Adrenal gland (tissue), 12 donors: ENCODE data around the gene CYBA. TPM values are rescaled to one million over a fixed set of nuclear protein-coding genes. Genes with fewer than 3 reads are reported as not detected.

Experiments
- DNase-seq, 7 donors: peaks; one replicate each; pipeline ENCODE4 v3.0.0-alpha.2; 2019 to 2020
- H3K27ac ChIP-seq, 5 donors: fragments of 200-600 bp; sonication (generic) in 4 of 5; 1 replicate in 3 of 5; 2 replicates in 2 of 5; pipeline versions ENCODE4 v1.5.1 to v1.8.0; 2016 to 2020; ENCODE audit warnings: mild to moderate bottlenecking in 1 of 5
- H3K27me3 ChIP-seq: fragments of 200-600 bp; 2 replicates; pipeline ENCODE4 v1.8.0; 2021
- H3K36me3 ChIP-seq, 2 donors: fragments of 200-600 bp; replicated peaks in 1 of 2; 1 replicate in 1 of 2; 2 replicates in 1 of 2; pipeline versions ENCODE4 v1.5.1 to v1.8.0; 2018 to 2022
- H3K4me1 ChIP-seq, 2 donors: fragments of 200-600 bp; replicated peaks in 1 of 2; 1 replicate in 1 of 2; 2 replicates in 1 of 2; pipeline versions ENCODE4 v1.5.1 to v1.8.0; 2018 to 2021
- H3K4me3 ChIP-seq, 4 donors: fragments of 200-600 bp; sonication (generic) in 3 of 4; one replicate each; pipeline ENCODE4 v1.5.1; 2016 to 2018
- H3K9me3 ChIP-seq, 3 donors: fragments of 200-600 bp; sonication (generic) in 1 of 3; replicated peaks in 1 of 3; 1 replicate in 2 of 3; 2 replicates in 1 of 3; pipeline versions ENCODE4 v1.5.1 to v1.8.0; 2016 to 2021
- POLR2A ChIP-seq, 2 donors: fragments of 450-650 bp; IDR thresholded peaks; one replicate each; pipeline ENCODE4 v1.6.1; 2017; ENCODE audit warnings: antibody characterized with exemption in 2 of 2, mild to moderate bottlenecking in 2 of 2, moderate library complexity in 1 of 2
- WGBS, 4 donors: extraction: QIAGEN DNeasy Blood & Tissue Kit in 2 of 4; methylation state at CpG; one replicate each; pipeline versions ENCODE4 v1.1.5 to v1.1.7; 2013 to 2017; 5-methylcytosine and 5-hydroxymethylcytosine counted together
- intact Hi-C, 2 donors: fragments of 100-400 bp; cut with DNase I; formaldehyde crosslinking; loops; one replicate each; pipeline versions ENCODE4 v1.14.1 to v1.15.0; 2022 to 2023
- polyA plus RNA-seq, 3 donors: library from polyadenylated mRNA; stranded (reverse); fragments of 200-250 nt in 2 of 3; fragments of 350-450 nt in 1 of 3; fragmentation: Illumina TruSeq in 1 of 3; extraction: RNeasy Lipid Tissue Mini Kit (QIAGEN cat#74804) in 1 of 3; gene quantifications; one replicate each; pipeline ENCODE4 v1.2.3, GENCODE V29; 2013 to 2014
- total RNA-seq, 9 donors: library from RNA; depleted of rRNA in 4 of 9; stranded (reverse); fragments of >200 nt in 4 of 9; fragments of 120-200 nt in 1 of 9; fragmentation: NEBNext Ultra II Directional in 1 of 9; extraction: Animal tissue kit (Norgen Biotek cat#: 25700) in 1 of 9; gene quantifications; one replicate each; pipeline versions ENCODE4 v1.1.0 to v1.2.4, GENCODE V29; 2013 to 2023
- TF ChIP-seq, protein P1 (sequence below), 6 experiments: fragments of 450-650 bp in 4 of 6; fragments of 200-600 bp in 2 of 6; sonication (generic) in 1 of 6; IDR thresholded peaks; 1 replicate in 5 of 6; 2 replicates in 1 of 6; pipeline versions ENCODE4 v1.5.1 to v1.8.0; 2016 to 2021; ENCODE audit warnings: antibody characterized with exemption in 6 of 6, mild to moderate bottlenecking in 2 of 6, moderate library complexity in 1 of 6
- donor health status: healthy with polysubstance abuse.
- donor health status: Bipolar disorder and iron deficiency.
- donor health status: DM: yes; HTN: yes; CAD: no.
- donor health status: DM: no; HTN: no; CAD: no.
- donor health status: DM: no; HTN: no; CAD: no.
- donor health status: DM: yes; HTN: yes; CAD: no.

CYBA gene
- total and polyA plus RNA-seq, 12 donors = 19.6 to 374 (median 155) TPM

DNA sequence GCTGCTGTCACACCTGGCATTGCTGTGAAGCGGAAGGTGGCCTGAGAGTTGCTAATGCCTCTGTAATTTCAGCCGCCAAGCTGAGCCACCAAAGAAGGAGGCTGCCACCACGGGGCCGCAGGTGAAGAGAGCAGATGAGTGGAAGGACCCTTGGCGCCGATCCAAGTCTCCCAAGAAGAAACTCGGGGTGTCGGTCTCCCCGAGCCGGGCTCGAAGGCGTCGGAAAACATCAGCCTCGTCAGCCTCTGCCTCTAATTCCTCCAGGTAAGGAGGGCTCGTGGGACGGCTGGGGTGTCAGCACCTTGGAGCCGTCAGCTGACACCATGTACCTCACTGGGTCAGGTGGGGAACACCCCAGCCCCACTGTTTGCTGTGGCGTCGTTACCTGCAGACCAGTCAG, 28.7 kb downstream of the CYBA start:
- intact Hi-C loops = no loop called here
- no peak for TF ChIP-seq POLR2A (IDR thresholded peaks at IDR 0.05)
- TF ChIP-seq, protein P1, sequence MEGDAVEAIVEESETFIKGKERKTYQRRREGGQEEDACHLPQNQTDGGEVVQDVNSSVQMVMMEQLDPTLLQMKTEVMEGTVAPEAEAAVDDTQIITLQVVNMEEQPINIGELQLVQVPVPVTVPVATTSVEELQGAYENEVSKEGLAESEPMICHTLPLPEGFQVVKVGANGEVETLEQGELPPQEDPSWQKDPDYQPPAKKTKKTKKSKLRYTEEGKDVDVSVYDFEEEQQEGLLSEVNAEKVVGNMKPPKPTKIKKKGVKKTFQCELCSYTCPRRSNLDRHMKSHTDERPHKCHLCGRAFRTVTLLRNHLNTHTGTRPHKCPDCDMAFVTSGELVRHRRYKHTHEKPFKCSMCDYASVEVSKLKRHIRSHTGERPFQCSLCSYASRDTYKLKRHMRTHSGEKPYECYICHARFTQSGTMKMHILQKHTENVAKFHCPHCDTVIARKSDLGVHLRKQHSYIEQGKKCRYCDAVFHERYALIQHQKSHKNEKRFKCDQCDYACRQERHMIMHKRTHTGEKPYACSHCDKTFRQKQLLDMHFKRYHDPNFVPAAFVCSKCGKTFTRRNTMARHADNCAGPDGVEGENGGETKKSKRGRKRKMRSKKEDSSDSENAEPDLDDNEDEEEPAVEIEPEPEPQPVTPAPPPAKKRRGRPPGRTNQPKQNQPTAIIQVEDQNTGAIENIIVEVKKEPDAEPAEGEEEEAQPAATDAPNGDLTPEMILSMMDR (IDR thresholded peaks at IDR 0.05) = no peak
- no peaks in the 10 kb centered on the region for H3K9me3 ChIP-seq
- H3K27ac ChIP-seq = no peak overlapping the region
- no peaks in the 10 kb centered on the region for H3K27me3 ChIP-seq
- 87 to 90% (median 89%) methylated on average over 12 to 19 of the region's 19 CpGs for WGBS, 4 donors
- peaks cover 0 to 48% of the 10 kb centered on the region in 2 donors for H3K36me3 ChIP-seq
- no peak for DNase-seq
- H3K4me1 ChIP-seq = no peaks in the 10 kb centered on the region
- H3K4me3 ChIP-seq = no peak overlapping the region

GRCh38 chr16:88619859-88620815, 30.7 kb downstream of the CYBA start:
- 93 to 97% (median 95%) methylated on average over 14 of the region's 14 CpGs for WGBS, 4 donors
- no peaks in the 10 kb centered on the region for H3K4me1 ChIP-seq
- peaks cover 0 to 31% of the 10 kb centered on the region in 2 donors for H3K36me3 ChIP-seq
- TF ChIP-seq, protein P1 (IDR thresholded peaks at IDR 0.05) = no peak
- no peak for TF ChIP-seq POLR2A (IDR thresholded peaks at IDR 0.05)
- H3K9me3 ChIP-seq = no peaks in the 10 kb centered on the region
- no peak overlapping the region for H3K4me3 ChIP-seq
- intact Hi-C loops = no loop called here
- H3K27ac ChIP-seq = no peak overlapping the region
- DNase-seq = no peak
- no peaks in the 10 kb centered on the region for H3K27me3 ChIP-seq

- H3K36me3 ChIP-seq = peaks cover 0 to 21% of the 10 kb centered on the region in 2 donors
- H3K27ac ChIP-seq = no peak overlapping the region
- H3K4me1 ChIP-seq = peaks cover 0 to 7% of the 10 kb centered on the region in 2 donors
- DNase-seq = no peak
- intact Hi-C loops = no loop called here
- H3K27me3 ChIP-seq = no peaks in the 10 kb centered on the region
- no peaks in the 10 kb centered on the region for H3K9me3 ChIP-seq
- 91 to 96% (median 95%) methylated on average over 17 to 19 of the region's 19 CpGs for WGBS, 4 donors
- H3K4me3 ChIP-seq = no peak overlapping the region
- TF ChIP-seq, protein P1 (IDR thresholded peaks at IDR 0.05) = no peak
- TF ChIP-seq POLR2A (IDR thresholded peaks at IDR 0.05) = no peak
Observed at GRCh38 chr16:88618956-88619667, 31.7 kb downstream of the CYBA start.
